HG03469 (cell line): ENCODE data around the gene CHST6.
"Not testable (repeated sequence)": the region's sequence is repeated elsewhere in the genome, so short reads cannot be mapped to it uniquely, and the experiment has no call there.

Source experiments
- ATAC-seq: cut with Tn5 transposase; IDR thresholded peaks from one replicate; pipeline ENCODE4 v1.9.1; 2021; ENCODE audit warnings: mild to moderate bottlenecking, moderate library complexity, moderate number of reproducible peaks; ENCODE audit not compliant: unreplicated experiment

The CHST6 gene

DNA sequence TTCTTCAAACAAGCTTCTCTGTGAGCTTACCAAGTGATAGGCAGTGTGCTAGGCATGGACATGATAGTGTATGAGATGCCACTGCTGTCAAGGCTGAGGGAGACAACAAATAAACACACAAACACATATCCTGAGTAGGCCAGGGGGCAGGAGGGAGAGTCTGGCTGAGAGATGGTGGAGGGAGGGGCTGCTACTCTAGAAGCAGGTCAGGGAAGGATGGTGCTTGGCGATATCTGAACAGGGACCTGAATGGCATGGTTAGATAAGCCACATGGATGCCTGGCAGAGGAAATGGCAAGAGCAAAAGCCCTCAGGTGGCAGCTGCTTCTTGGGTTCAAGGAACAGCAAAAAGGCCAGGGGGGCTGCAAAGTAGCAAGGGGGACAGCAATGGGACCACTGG lies 8.6 kb upstream of the CHST6 start:
- ATAC-seq: no peak

DNA sequence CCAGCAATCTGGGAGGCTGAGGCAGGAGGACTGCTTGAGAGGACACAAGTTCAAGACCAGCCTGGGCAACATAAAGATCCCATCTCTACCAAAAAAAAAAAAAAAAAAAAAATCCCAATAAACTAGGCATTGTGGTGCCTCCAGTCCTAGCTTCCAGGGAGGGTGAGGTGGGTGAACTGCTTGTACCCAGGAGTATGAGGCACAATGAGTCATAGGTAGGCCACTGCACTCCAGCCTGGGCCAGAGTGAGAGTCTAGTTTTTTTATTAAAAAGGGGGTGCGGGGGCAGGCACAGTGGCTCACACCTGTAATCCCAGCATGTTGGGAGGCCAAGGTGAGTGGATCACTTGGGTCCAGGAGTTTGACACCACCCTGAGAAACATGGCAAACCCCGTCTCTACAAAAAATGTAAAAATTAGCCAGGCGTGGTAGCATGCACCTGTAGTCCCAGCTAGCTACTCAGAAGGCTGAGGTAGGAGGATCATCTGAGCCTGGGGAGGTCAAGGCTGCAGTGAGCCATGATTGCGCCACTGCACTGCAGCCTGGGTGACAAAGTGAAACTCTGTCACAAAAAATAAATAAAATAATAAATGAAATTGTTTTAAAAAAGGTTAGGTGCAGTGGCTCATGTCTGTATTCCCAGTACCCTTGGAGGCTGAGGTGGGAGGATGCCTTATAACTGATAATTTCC lies 7.8 kb upstream of the CHST6 start:
- no peak for ATAC-seq

DNA sequence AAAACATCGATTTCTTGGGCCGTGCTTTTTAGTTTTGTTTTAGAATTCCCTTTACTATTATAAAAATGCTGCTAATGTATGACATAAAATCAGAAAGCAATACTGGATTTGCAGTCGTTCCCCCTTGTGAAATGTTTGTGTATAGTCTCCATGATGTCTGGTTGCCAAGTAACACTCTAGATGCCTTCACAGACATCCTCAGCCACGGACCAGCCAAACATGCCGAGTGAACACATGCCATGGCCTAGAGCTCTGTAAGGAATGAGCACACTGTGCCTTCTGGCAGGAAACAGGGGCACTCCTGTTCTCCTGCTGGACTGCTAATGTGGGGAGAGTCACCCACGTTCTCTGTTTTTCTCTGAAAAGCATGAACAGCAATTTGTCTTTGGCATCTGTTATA lies 6.6 kb upstream of the CHST6 start:
- ATAC-seq: not testable (repeated sequence)

DNA sequence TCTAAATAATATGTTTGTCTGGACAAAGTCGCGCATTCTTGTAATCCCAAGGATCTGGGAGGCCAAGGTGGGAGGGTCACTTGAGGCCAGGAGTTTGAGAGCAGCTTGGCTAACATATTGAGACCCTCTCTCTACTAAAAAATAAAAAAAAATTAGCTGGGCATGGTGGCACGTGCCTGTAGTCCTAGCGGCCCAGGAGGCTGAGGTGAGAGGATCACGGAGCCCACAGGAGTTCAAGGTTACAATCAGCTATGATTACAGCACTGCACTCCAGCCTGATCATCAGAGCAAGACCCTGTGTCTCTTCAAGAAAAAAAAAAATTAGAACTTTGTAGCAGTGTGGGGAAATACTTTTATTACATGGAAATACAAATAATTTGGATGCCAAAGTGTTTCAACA lies 6.1 kb upstream of the CHST6 start:
- no peak for ATAC-seq

DNA sequence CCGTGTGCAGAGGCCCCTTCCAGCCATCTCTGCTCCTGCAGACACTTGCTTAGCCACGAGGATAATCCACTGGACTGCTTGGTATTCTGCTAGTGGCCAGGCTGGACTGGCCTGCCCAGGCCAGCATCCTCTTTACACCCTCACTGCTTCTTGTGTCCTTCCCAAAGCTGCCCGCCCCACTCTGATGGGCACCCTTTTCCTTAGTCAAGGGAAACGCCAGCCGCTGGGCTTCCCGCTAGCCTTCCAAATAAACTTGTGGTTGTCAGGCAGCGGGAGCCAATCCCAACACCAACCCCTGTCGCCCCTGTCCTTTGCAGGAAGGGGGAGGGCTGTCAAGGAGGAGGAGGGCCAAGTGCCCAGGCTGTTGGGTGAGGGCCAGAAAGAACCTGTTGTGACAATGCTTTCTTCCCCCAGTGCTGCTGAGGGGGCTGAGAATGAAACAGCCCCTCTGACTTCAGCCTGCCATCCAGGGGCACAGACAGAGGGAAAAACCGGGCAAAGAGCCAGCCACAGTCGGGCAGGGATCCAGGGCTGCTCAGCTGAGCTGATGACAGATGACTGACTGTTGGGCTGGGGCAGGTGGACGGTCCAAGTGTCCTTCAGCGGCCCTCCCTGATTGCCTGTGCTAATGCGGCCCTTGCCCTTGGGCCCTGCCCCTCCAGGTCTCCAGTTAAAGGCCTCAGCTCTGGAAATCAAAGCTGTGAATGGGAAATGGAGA lies 3.5 kb upstream of the CHST6 start:
- ATAC-seq: not testable (repeated sequence)

DNA sequence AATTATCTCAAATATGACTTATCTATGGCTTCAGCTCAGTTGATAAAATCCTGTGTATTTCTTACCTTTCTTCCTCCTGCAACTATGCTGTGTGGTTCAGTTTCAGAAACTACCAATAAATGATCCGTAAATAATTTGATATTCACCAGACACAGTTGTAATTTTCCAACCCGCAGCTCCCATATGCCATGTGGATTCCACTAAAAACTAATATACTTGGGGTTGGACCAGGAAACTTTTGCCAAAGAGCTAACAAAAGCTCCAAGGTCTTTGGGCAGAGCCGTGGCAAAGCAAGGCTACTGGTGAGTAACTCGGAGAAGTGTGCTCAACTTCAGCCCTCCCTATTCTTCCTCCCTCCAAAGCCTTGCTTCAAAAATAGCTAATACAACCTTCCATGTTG lies 2.3 kb upstream of the CHST6 start:
- ATAC-seq: no peak

DNA sequence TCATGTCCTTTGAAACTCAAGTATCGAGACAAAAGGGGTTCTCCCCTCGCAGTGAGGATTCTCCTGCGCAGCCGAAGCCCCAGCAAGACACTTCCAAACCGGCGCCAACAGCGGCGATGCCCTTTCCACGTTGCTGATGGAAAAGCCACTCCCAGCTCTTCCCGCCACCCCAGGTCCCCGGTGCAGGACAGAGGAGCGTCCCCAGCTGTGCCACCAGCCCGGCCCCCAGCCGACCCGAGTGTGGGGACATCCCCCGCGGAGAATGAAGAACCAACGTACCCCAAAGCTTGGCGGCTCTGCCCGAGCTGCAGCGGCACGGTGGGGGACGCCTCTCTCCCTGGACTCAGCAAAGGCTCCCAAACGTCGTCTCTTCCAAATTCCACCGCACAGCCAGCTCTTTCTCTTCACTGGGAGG lies 573 bp downstream of the CHST6 start:
- no peak for ATAC-seq

DNA sequence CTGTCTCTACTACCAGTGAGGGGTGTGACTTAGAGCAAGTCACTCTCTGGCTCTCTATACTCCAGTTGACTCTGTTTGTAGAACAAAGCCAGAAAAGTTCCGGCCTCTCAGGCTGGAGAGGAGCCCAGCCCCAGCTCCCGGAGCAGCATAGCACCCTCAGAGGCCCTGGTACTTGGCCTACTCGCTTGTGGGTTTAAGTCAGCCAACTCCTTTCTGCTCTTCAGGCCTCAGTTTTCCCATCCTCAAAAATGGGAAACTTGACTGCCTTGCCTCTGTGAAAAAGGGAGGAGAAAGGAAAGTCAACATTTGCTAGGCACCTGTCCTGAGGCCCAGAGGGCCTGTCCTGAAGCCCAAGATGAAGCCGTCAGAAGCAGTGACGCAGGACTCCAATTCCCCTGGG lies 1.1 kb downstream of the CHST6 start:
- no peak for ATAC-seq

DNA sequence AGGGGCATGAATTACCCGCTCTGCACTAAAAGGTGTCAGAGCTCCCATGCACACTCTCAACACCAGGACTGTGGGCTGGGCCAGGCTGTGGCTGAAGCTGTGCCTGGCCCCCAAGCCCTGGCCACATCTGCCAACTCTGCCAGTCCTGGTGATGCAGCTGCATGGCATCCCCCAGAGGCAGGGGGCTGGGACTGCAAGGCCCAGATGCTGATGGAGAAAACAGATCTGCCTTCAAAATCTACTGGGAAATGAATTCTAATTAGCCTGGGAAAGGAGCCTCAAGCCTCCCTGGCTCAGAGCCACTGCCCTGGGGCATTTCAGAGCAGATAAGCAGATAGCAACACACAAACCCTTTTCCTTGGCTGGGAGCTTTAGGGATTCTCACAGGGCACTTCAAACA lies 3.4 kb downstream of the CHST6 start:
- no peak for ATAC-seq

DNA sequence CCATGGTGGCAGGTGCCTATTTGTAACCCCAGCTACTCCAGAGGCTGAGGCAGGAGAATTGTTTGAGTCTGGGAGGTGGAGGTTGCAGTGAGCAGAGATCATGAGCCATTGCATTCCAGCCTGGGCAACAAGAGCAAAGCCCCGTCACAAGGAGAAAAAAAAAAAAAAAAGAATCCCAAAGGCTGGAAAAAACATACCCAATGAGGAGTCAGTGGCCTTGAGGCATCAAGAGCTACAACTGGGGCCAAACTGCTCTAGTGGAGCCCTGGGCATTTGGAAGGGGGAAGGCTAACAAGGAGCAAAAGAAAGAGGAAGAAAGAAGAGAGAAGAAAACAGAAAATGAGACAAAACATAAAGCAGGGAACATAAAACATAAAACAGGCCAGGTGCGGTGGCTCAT lies 6.9 kb downstream of the CHST6 start:
- no peak for ATAC-seq

DNA sequence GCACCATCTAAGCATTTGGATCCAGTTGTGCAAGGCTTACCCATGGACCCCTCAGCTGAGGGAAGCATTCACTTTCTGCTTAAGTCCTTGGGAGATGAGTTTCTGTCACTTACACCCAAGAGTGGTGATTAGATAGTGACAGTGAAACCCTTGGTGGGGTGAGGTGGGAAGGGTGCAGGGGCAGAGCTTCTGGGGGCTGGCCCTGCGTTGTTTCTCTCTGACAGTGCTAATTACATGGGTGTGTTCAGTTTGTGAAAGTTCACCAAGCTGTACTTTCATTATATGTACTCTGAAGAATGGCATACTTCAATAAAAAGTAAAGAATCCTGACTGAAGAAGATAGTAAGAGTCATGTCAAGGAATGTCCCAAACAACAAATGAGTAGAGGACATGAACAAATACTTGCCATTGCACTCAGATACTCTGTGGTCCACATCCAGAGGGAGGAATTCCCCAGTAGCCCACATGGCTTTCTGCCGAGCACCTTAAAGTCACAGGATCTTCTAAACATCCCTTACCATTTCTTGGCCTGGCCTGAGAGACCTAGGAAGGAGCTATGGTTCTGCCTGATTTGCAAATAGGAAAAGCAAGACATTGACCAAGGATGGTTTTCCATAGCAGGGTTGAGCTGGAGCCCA lies 8.4 kb downstream of the CHST6 start:
- no peak for ATAC-seq

DNA sequence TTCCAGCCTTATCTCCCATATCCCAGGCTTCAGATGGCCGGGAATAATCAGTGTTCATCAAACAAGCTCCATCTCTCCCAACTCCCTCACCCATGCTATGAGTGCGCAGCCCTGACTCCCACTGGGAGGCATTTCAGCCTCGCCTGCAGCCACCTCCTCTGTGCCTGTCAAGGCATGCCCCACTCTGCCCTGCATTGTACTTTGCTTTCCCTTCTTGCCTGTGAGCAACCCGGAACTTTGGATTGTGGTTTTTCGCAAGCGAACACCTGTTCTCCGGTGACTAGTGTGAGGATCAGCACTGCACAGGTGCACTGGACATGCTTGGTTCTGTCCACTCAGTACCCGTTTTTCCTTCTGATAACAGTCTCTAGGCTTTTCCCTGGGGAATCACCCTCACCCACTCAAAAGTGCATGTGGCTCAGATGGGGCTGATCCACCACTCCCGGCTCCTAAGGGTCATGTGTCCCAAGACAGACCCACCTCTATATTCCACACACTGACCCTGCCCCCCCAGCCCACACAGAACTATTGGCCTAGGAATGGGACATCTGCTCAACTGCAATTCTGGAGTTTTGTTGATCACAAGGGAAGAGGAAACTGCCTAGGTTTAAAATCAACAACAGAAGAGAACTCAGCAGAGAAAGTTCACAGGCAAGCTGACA lies 9.1 kb downstream of the CHST6 start:
- no peak for ATAC-seq

DNA sequence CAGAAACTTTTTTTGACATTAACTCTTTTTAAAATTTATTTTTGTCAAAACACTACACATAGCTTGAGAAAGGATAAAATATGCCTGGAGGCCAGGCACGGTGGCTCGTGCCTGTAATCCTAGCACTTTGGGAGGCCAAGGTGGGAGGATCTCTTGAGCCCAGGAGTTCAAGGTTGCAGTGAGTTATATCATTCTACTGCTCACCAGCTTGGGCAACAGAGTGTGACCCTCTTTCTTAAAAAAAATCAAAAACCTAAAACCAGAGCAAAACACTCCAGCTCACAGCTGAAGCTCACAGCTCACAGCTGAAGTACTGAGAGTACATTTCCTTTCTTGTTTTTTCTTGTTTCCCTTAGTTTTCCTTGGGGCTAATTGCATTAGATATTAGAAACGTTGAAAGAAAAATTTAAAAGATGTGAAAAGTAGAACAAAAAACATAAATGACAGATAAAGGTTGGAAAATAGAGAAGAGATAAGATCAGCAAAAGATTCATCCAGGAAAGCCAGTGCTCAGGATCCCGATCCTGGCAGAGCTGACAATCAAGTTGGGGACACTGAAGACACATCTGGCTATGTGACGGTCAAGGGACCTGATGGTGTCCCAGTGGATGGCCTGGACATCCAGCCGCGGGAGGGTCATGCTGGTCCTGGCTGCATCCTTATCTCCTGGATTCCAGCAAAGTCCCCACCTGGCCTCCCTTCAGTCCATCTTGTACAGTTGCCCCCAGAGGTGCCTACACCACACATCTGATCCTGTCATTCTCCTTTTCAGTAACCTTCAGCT lies 9.8 kb downstream of the CHST6 start:
- peak; percentile 63 for ATAC-seq

DNA sequence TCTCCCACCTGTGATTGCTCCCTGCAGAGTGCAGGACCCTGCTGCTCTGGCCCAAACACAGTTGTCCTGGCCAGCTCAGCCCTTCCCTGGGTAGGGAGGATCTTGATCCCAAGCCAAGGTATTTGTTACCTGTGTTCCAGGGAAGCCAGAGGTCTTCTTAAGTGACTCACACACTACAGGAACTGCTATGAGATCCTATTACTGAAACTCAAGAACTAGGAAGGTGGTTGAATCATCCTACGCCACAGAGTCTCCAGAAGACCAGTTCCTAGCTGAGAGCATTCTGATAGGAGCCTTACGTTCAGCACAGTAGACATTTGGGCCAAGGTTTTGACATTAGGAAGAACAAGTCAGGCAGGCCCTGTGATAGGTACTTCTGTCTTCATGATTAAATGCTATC lies 12.0 kb downstream of the CHST6 start:
- no peak for ATAC-seq

DNA sequence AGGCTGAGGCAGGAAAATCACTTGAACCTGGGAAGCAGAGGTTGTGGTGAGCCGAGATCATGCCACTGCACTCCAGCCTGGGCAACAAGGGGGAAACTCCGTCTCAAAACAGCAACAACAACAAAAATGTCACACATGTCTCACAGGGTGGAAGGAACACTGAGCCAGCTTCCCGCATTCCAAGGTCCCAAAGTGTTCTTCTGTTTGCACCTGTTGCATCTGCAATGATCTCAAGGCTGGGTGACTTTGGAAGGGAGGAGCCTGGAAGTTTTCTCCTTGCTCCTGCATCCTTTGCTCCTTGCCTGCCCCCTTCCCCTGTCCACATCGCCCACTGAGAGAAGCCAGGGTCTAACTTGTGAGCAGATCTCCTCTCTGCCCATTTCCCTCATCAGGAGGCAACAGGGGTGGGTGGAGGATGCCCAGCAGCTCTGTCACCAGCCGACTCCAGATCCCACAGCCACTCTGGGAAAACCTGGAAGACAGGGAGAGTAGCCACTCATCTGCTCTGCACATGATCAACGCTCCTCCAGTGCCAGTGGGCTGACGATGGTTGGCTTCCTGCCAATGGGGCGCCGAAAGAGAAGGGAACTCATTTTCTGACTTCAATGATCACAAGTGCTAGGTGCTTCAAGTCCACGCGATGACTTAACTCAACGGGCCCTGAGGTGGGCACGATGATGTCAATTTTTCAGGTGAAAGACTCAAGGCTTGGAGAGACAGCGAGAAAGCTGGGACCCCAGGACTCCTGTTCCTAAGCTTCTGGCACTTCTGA lies 12.6 kb downstream of the CHST6 start:
- ATAC-seq: no peak

DNA sequence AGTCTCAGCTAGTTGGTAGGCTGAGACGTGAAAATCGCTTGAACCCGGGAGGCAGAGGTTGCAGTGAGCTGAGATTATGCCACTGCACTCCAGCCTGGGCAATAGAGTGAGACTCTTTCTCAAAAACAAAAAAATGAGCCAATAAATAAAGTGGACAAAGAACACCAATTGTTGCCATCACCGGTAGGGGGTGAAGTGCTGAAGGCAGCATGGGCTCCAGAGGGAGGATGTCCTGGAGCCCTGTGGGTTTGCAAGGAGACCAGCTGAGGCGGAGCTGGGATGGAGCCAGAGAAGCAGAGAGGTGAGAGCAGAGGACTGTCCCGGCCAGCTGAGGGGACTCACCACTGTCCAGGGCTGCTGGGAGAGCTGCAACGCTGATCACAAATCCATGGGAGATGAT lies 13.8 kb downstream of the CHST6 start:
- ATAC-seq: no peak

DNA sequence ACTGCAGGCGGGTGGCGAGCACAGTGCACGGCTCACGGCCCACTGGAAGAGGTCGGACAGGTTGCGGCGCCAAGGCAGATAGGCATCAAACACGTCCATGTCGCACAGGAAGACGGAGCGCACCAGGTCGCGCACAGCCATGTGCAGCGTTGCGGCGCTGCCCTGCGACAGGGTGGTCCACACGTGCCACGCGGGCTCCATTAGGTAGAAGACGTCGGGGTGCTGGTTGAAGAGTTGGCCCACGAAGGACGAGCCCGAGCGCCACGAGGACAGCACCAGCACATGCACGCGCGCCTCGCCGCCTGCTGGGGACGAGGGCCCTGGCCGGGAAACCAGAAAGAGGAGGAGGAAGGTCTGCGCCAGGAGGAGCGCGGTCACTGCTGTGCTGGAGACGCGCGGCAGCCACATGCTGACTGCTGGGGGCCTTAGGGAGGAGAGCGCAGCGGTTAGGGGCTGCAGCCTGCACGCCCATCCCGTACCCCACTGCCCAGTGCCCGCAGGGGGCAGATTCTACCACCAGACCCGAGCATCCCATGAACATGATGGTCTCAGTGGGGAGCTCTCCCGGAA lies 15.7 kb downstream of the CHST6 start:
- ATAC-seq: no peak

DNA sequence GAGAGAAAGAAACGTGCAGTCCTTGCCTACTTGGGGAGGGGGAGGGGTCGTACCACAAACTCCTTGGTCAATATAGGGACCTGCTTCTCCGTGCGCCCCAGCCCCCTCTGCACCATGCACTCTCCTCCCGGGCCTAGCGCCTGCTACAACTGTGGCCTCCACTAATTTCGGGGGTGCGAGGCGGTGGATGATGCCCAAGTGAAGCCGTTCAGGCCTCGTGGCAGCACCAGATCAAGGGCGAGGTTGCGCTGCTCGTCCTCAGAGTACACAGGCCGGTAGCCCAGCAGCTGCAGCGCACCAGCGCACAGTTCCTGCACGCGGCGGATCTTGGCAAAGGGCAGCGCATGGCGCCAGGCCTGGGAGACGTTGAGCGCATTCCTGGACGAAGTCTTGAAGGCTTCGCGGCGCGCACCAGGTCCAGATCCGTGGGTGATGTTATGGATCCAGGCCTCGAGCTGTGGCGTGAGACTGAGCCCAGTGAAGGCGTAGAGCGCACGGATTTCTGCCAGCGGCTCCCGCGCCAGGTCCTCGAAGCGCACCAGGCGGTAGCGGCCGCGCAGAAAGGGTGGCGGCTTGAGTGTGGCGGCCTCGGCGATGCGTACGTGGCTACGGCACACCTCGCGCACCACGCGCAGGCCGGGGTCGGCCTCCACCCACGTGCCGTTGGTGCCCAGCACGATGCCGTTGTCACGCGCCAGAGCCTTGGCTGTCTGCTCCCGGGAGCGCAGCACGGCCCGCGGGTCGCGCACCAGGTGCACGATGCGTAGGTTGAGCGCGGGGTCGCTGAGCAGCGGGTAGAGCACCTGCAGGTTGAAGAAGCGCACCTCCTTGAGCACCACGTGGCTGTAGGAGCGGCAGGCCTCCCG lies 16.5 kb downstream of the CHST6 start:
- ATAC-seq: no peak
